Measurements from ENCODE around the gene LPAR2.
"Not testable (repeated sequence)": the region's sequence is repeated elsewhere in the genome, so short reads cannot be mapped to it uniquely, and the experiment has no call there.

LPAR2 gene

GRCh38 chr19:19628501-19629134 lies 598 bp upstream of the LPAR2 start:
- DNase-seq = peak; percentile 84

- DNase-seq = no peak
Measured at GRCh38 chr19:19626516-19627472, 1.2 kb downstream of the LPAR2 start.

GRCh38 chr19:19624032-19624570 lies 3.9 kb downstream of the LPAR2 start:
- no peak for DNase-seq

- no peak for DNase-seq
Measured at GRCh38 chr19:19623383-19623782, 4.6 kb downstream of the LPAR2 start.

GRCh38 chr19:19619849-19620210 lies 8.2 kb downstream of the LPAR2 start:
- no peak for DNase-seq

- no peak for DNase-seq
Measured at GRCh38 chr19:19619181-19619848, 8.7 kb downstream of the LPAR2 start.

GRCh38 chr19:19618219-19619051 lies 9.6 kb downstream of the LPAR2 start, which contains the start of gene PBX4:
Gene PBX4, minus strand, starts transcription at chr19:19618687. Its CDS starts 58 bp downstream, at chr19:19618629.
- peak; percentile 98 for DNase-seq

- DNase-seq = no peak
Measured at GRCh38 chr19:19615086-19615485, 12.9 kb downstream of the LPAR2 start.

GRCh38 chr19:19613506-19613905 lies 14.5 kb downstream of the LPAR2 start:
- no peak for DNase-seq

GRCh38 chr19:19610376-19611202 lies 17.4 kb downstream of the LPAR2 start:
- no peak for DNase-seq

- not testable (repeated sequence) for DNase-seq
Measured at GRCh38 chr19:19606686-19607085, 21.3 kb downstream of the LPAR2 start.

- DNase-seq = no peak
Measured at GRCh38 chr19:19606021-19606420, 22.0 kb downstream of the LPAR2 start.

GRCh38 chr19:19602713-19603324 lies 25.2 kb downstream of the LPAR2 start:
- DNase-seq = peak; percentile 39

- no peak for DNase-seq
Measured at GRCh38 chr19:19602136-19602712, 25.8 kb downstream of the LPAR2 start.

- DNase-seq = no peak
Measured at GRCh38 chr19:19600793-19601330, 27.2 kb downstream of the LPAR2 start.

- not testable (repeated sequence) for DNase-seq
Measured at GRCh38 chr19:19598728-19599451, 29.1 kb downstream of the LPAR2 start.

GRCh38 chr19:19597809-19598306 lies 30.2 kb downstream of the LPAR2 start:
- DNase-seq = no peak

- no peak for DNase-seq
Measured at GRCh38 chr19:19595171-19595701, 32.8 kb downstream of the LPAR2 start.

- DNase-seq = no peak
Measured at GRCh38 chr19:19594381-19594780, 33.6 kb downstream of the LPAR2 start.

All from NCI-H1105 treated with DMSO at 0.1 percent for 48 hours (cell line).